ENCODE measurements around the gene DICER1.

- TF ChIP-seq EZH2phosphoT487 (IDR thresholded peaks at IDR 0.05; ENCODE audit: low read depth) (no peak), CTCF (IDR thresholded peaks at IDR 0.05; ENCODE audit: low read depth, low read length) (no peak)
Observed at GRCh38 chr14:95040708-95041476, 116.4 kb downstream of the DICER1 start.
